Peyer's patch (tissue), 4 donors: ENCODE data around the gene KCNQ2. TPM values are rescaled to one million over a fixed set of nuclear protein-coding genes. Genes with fewer than 3 reads are reported as not detected.

Experiments
- DNase-seq, 3 donors: peaks; one replicate each; pipeline ENCODE4 v3.0.0-alpha.2; 2017 to 2019
- H3K27ac ChIP-seq, 4 donors: fragments of 200-600 bp; sonication (generic); one replicate each; pipeline ENCODE4 v1.5.1; 2016 to 2019
- H3K27me3 ChIP-seq, 2 donors: fragments of 200-600 bp; sonication (generic); one replicate each; pipeline ENCODE4 v1.5.1; 2019
- H3K36me3 ChIP-seq, 3 donors: fragments of 200-600 bp; sonication (generic); one replicate each; pipeline ENCODE4 v1.5.1; 2016 to 2019
- H3K4me1 ChIP-seq, 4 donors: fragments of 200-600 bp; sonication (generic); one replicate each; pipeline ENCODE4 v1.5.1; 2016 to 2019
- H3K4me3 ChIP-seq, 4 donors: fragments of 200-600 bp; sonication (generic); 1 replicate in 3 of 4; 2 replicates in 1 of 4; pipeline ENCODE4 v1.5.1; 2016 to 2019; ENCODE audit warnings: mild to moderate bottlenecking in 1 of 4
- H3K9me3 ChIP-seq, 4 donors: fragments of 200-600 bp; sonication (generic); one replicate each; pipeline ENCODE4 v1.5.1; 2016 to 2019; ENCODE audit warnings: mild to moderate bottlenecking in 1 of 4
- POLR2A ChIP-seq, 2 donors: fragments of 450-650 bp; IDR thresholded peaks; one replicate each; pipeline ENCODE4 v1.5.1; 2017; ENCODE audit warnings: antibody characterized with exemption in 2 of 2, mild to moderate bottlenecking in 2 of 2, moderate library complexity in 2 of 2
- total RNA-seq, 4 donors: library from RNA; depleted of rRNA; stranded (reverse); fragments of >200 nt; gene quantifications; one replicate each; pipeline ENCODE4 v1.1.0, GENCODE V29; 2016
- TF ChIP-seq, protein P1 (sequence below), 6 experiments: fragments of 450-650 bp in 4 of 6; fragments of 200-600 bp in 2 of 6; sonication (generic) in 1 of 6; IDR thresholded peaks; one replicate each; pipeline ENCODE4 v1.5.1; 2017 to 2019; ENCODE audit warnings: antibody characterized with exemption in 6 of 6, mild to moderate bottlenecking in 3 of 6, moderate library complexity in 1 of 6

KCNQ2 gene
- total RNA-seq, 4 donors from 2014 or later, result not detected

DNA sequence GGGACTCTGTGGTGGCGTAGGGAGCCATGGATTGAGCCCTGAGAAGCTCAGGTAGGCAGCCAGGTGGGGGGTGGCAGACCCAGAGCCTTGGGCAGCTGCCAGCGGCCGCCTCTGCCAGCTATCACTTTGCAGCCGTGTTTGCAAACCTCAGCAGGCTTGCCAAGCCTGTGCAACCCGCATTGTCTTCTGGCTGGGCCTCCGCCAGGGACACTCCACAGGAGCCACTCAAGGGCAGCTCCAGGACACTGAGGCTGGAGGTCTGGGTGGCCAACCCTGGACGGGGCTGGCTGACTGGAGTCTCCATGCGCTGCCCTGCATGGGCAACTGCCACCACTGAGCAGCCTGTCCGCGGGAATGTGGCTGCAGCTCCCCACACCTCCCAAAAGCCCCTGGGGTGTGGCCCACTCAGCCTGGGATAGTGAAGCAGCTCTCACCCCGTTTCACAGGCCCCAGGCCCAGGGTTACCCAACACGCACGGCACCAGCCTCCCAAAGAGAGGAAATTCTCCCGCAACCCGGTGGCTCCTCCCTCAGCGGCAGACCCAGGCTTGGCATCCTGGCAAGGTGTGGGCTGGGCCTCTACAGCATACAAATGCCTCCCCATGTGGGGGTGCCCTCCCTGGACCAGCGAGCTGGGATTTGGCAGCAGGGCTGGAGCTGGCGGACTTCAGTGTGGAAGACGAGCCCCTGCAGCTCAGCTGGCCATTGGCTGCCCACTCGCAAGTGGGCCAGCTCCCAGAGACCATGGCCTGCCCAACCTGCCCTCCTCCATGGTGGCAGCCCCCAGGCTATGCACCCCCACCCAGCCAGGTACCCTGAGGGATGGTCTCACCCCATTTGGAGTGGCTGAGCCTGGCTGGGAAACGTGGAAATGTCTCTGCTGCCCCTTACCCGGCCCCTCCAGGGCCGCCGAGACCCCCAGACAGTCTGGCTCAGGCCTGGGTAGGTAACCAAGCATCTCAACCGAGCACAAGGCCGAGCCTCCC lies 114.2 kb downstream of the KCNQ2 start:
- DNase-seq, result no peak
- no peak overlapping the region for H3K4me3 ChIP-seq
- peaks cover 0 to 9% of the 10 kb centered on the region in 2 donors for H3K27me3 ChIP-seq
- peaks cover 0 to 6% (median 0%) of the 10 kb centered on the region in 4 donors for H3K4me1 ChIP-seq
- no peaks in the 10 kb centered on the region for H3K9me3 ChIP-seq
- H3K27ac ChIP-seq, result no peak overlapping the region
- TF ChIP-seq, protein P1, sequence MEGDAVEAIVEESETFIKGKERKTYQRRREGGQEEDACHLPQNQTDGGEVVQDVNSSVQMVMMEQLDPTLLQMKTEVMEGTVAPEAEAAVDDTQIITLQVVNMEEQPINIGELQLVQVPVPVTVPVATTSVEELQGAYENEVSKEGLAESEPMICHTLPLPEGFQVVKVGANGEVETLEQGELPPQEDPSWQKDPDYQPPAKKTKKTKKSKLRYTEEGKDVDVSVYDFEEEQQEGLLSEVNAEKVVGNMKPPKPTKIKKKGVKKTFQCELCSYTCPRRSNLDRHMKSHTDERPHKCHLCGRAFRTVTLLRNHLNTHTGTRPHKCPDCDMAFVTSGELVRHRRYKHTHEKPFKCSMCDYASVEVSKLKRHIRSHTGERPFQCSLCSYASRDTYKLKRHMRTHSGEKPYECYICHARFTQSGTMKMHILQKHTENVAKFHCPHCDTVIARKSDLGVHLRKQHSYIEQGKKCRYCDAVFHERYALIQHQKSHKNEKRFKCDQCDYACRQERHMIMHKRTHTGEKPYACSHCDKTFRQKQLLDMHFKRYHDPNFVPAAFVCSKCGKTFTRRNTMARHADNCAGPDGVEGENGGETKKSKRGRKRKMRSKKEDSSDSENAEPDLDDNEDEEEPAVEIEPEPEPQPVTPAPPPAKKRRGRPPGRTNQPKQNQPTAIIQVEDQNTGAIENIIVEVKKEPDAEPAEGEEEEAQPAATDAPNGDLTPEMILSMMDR (IDR thresholded peaks at IDR 0.05), result no peak
- no peak for TF ChIP-seq POLR2A (IDR thresholded peaks at IDR 0.05)
- no peaks in the 10 kb centered on the region for H3K36me3 ChIP-seq

DNA sequence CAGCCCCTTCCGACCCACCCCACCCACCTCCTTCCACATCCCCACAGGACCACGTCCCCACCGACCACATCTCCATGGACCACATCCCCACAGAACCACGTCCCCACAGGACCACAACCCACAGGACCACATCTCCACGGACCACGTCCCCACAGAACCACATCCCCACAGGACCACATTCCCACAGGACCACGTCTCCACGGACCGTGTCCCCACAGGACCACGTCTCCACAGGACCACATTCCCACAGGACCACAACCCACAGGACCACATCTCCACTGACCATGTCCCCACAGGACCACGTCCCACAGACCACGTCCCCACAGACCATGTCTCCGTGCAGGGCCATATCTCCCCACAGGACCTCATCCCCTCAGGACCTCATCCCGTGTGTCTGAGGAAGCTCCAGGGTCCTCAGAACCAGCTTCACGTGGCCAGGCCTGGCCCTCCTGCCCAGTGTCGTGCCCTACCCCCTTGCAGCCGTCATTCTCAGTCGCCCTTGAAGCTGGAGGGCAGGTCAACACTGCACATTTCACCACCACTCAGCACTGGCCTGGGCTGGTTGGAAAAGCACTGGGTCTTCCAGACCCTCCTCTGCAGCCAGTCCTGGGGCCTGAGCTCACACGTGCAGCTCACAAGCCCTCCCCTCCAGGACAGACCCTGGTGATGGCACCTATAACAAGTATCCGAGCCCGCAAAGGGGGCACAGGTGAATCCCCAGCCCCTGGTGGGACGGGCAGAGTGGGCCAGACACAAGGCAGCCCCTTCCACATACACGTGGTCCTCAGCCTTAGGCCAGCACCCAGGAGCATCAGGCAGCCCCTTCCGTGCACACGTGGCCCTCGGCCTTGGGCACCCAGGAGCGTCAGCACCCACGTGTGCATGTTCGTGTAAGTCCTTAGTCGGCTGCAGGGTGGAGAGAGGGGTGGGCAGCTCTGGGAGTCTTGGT lies 115.2 kb downstream of the KCNQ2 start:
- H3K27ac ChIP-seq, result no peak overlapping the region
- H3K4me1 ChIP-seq, result peaks cover 0 to 6% (median 0%) of the 10 kb centered on the region in 4 donors
- DNase-seq, result no peak
- no peak overlapping the region for H3K4me3 ChIP-seq
- TF ChIP-seq, protein P1 (IDR thresholded peaks at IDR 0.05), result no peak
- no peak for TF ChIP-seq POLR2A (IDR thresholded peaks at IDR 0.05)
- peaks cover 0 to 9% of the 10 kb centered on the region in 2 donors for H3K27me3 ChIP-seq
- no peaks in the 10 kb centered on the region for H3K9me3 ChIP-seq
- H3K36me3 ChIP-seq, result no peaks in the 10 kb centered on the region

DNA sequence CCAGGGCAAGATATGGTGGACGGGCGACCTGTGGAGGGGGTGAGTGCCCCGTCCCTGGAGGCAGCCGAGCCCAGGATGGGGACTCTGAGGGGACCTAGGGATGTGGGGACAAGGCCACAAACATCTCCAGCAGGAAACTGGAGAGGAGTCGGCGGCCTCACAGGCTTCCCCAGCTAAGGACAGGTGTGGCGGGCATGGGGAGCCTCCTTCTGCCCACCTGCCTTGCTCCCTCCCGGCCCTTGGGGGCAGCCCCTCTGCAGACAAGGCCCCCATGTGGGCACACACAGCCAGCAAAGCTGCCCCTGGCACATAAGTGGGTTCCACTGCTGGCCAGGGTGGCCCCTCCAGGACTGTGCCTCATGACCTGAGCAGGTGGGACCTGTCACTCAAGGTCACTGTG lies 115.9 kb downstream of the KCNQ2 start:
- H3K36me3 ChIP-seq, result no peaks in the 10 kb centered on the region
- H3K27ac ChIP-seq, result no peak overlapping the region
- peaks cover 0 to 9% of the 10 kb centered on the region in 2 donors for H3K27me3 ChIP-seq
- no peak for DNase-seq
- no peaks in the 10 kb centered on the region for H3K9me3 ChIP-seq
- TF ChIP-seq POLR2A (IDR thresholded peaks at IDR 0.05), result no peak
- no peak overlapping the region for H3K4me3 ChIP-seq
- H3K4me1 ChIP-seq, result peaks cover 0 to 6% (median 0%) of the 10 kb centered on the region in 4 donors

DNA sequence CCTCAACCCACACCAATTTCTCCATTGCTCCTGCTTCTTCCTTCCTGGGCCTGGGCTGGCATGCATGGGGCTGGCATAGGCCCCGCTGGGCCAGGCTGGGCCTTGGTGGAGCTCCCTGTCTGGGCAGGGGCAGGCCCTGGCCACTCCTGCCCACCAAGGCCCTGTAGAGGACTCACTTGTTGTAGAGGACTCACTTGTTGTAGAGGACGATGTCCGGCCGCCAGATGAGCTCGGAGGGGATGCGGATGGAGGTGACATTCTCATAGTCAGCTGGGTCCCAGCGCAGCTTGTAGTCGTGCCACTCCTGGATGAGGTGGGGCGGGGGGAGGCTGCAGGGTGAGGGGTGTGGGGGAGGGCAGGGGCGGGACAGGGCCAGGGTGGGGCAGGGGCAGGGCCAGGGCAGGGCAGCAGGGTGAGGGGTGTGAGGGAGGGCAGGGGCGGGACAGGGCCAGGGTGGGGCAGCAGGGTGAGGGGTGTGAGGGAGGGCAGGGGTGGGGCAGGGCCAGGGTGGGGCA lies 116.6 kb downstream of the KCNQ2 start:
- no peaks in the 10 kb centered on the region for H3K36me3 ChIP-seq
- no peak for TF ChIP-seq POLR2A (IDR thresholded peaks at IDR 0.05)
- TF ChIP-seq, protein P1 (IDR thresholded peaks at IDR 0.05), result no peak
- no peak overlapping the region for H3K4me3 ChIP-seq
- DNase-seq, result no peak
- no peak overlapping the region for H3K27ac ChIP-seq
- H3K4me1 ChIP-seq, result peaks cover 0 to 5% (median 0%) of the 10 kb centered on the region in 4 donors
- peaks cover 0 to 8% of the 10 kb centered on the region in 2 donors for H3K27me3 ChIP-seq
- H3K9me3 ChIP-seq, result no peaks in the 10 kb centered on the region

DNA sequence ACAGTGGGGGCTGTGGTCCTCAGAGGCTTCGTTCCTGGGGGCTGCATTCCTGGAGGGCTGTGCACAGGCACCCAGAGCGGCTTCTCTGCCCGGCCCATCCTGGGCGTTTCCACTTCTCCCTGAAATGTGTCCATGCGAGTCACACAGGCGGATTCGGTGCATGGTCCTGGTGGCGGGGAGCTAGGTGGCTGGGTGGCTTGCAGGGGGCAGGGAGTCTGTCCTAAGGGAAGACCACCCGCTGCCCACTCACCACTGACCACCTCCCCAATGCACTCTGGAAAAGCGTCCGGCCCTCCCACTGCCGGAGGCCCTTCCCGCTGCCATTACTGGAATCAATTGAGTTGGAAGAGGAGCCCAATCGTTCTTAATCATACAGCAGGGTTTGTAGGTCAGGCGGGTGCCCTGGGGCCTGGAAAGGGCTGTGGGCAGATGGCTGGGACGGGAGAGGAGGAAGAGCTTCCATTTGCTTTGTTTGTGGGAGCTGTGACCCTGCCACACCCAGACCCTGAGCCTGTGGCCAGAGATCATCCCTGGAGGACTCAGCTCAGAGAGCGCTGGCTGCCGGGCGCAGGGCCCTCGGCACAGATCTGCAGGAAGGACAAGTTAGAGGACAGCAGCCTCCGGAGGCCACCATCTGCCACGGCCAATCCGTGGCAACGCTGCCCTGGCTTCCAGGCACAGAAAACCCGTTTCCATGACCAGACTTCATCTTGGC lies 117.7 kb downstream of the KCNQ2 start:
- H3K27ac ChIP-seq, result no peak overlapping the region
- DNase-seq, result no peak
- H3K36me3 ChIP-seq, result no peaks in the 10 kb centered on the region
- no peaks in the 10 kb centered on the region for H3K9me3 ChIP-seq
- TF ChIP-seq, protein P1 (IDR thresholded peaks at IDR 0.05), result no peak
- no peak for TF ChIP-seq POLR2A (IDR thresholded peaks at IDR 0.05)
- no peak overlapping the region for H3K4me3 ChIP-seq
- no peaks in the 10 kb centered on the region for H3K27me3 ChIP-seq
- no peaks in the 10 kb centered on the region for H3K4me1 ChIP-seq
